Calu3 (cell line): ENCODE measurements around the gene ARPC1A. TPM values are rescaled to one million over a fixed set of nuclear protein-coding genes. Genes with fewer than 3 reads are reported as not detected.
"Not testable (repeated sequence)": the region's sequence is repeated elsewhere in the genome, so short reads cannot be mapped to it uniquely, and the experiment has no call there.

Experiments used
- BruUV-seq: library from RNA; stranded (reverse); fragments of 400-500 nt; replicated peaks from 2 replicates; lab custom pipeline; 2021; lab: Mats Ljungman, UMichigan
- CTCF ChIA-PET: fragments of 300-600 bp; sonication (Branson Sonifier 250); formaldehyde crosslinking; loops from one replicate; lab custom pipeline; 2022; ENCODE audit warnings: antibody characterized with exemption; lab: Charles Lee
- DNase-seq: peaks from one replicate; pipeline ENCODE4 v3.0.0; 2022
- H3K27ac Mint-ChIP-seq: one replicate; pipeline ENCODE4 v1.8.0; 2022; ENCODE audit warnings: mixed read lengths; ENCODE audit not compliant: unreplicated experiment
- H3K27me3 Mint-ChIP-seq: one replicate; pipeline ENCODE4 v1.8.0; 2022; ENCODE audit warnings: mixed read lengths; ENCODE audit not compliant: unreplicated experiment
- H3K36me3 Mint-ChIP-seq: one replicate; pipeline ENCODE4 v1.8.0; 2022; ENCODE audit warnings: mild to moderate bottlenecking, moderate library complexity, mixed read lengths; ENCODE audit not compliant: insufficient read depth, unreplicated experiment
- H3K4me1 Mint-ChIP-seq: one replicate; pipeline ENCODE4 v1.8.0; 2022; ENCODE audit warnings: mild to moderate bottlenecking, low read depth, mixed read lengths; ENCODE audit not compliant: unreplicated experiment
- H3K4me3 Mint-ChIP-seq: one replicate; pipeline ENCODE4 v1.8.0; 2022; ENCODE audit warnings: mild to moderate bottlenecking, low read depth, moderate library complexity, mixed read lengths; ENCODE audit not compliant: unreplicated experiment
- H3K9me3 Mint-ChIP-seq: one replicate; pipeline ENCODE4 v1.8.0; 2022; ENCODE audit warnings: low read depth, mixed read lengths; ENCODE audit not compliant: unreplicated experiment
- intact Hi-C: fragments of 100-400 bp; cut with micrococcal nuclease; formaldehyde crosslinking; loops from one replicate; pipeline ENCODE4 v1.10.0; 2022; ENCODE audit not compliant: unreplicated experiment
- total RNA-seq: library from RNA; stranded (reverse); gene quantifications from 2 replicates; pipeline ENCODE4 v1.2.3, GENCODE V29; 2022
- TF ChIP-seq, protein P1 (sequence below): fragments of 200-600 bp; IDR thresholded peaks from one replicate; pipeline ENCODE4 v1.8.0; 2022; ENCODE audit warnings: antibody characterized with exemption; ENCODE audit not compliant: unreplicated experiment

The ARPC1A gene
- total RNA-seq, 1 experiment from 2014 or later = 146 TPM

DNA sequence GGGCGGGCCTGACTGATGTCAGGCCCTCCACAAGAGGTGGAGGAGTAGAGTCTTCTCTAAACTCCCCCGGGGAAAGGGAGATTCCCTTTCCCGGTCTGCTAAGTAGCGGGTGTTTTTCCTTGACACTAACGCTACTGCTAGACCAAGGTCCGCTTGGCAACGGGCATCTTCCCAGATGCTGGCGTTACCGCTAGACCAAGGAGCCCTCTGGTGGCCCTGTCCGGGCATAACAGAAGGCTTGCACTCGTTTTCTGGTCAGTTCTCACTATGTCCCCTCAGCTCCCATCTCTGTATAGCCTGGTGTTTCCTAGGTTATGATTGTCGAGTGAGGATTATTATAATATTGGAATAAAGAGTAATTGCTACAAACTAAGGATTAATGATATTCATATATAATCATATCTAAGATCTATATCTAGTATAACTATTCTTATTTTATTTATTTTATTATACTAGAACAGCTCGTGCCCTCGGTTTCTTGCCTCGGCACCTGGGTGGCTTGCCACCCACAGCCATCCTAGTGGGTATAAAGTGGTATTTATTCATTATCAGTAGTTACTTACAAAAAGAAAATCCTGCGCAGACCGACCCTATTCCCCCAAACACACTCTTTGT lies 89.9 kb downstream of the ARPC1A start:
- CTCF ChIA-PET, BruUV-seq, H3K4me1 Mint-ChIP-seq, intact Hi-C loops, H3K4me3 Mint-ChIP-seq, H3K27me3 Mint-ChIP-seq, H3K27ac Mint-ChIP-seq, H3K9me3 Mint-ChIP-seq: not testable (repeated sequence)
- DNase-seq = peak; percentile 62
- TF ChIP-seq, protein P1, sequence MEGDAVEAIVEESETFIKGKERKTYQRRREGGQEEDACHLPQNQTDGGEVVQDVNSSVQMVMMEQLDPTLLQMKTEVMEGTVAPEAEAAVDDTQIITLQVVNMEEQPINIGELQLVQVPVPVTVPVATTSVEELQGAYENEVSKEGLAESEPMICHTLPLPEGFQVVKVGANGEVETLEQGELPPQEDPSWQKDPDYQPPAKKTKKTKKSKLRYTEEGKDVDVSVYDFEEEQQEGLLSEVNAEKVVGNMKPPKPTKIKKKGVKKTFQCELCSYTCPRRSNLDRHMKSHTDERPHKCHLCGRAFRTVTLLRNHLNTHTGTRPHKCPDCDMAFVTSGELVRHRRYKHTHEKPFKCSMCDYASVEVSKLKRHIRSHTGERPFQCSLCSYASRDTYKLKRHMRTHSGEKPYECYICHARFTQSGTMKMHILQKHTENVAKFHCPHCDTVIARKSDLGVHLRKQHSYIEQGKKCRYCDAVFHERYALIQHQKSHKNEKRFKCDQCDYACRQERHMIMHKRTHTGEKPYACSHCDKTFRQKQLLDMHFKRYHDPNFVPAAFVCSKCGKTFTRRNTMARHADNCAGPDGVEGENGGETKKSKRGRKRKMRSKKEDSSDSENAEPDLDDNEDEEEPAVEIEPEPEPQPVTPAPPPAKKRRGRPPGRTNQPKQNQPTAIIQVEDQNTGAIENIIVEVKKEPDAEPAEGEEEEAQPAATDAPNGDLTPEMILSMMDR = peak; percentile 37
- peaks cover 74% of the 10 kb centered on the region for H3K36me3 Mint-ChIP-seq

Other genes with a start within 250 kb of the ARPC1A start
- gene SMURF1, start 181.8 kb upstream of the ARPC1A start, total RNA-seq = 28.2 and 29.7 TPM in 2 replicates
- 3.0 and 3.3 TPM in 2 replicates for gene KPNA7, start 117.8 kb upstream of the ARPC1A start, total RNA-seq
- 0.61 and 0.97 TPM in 2 replicates for gene MYH16, start 53.1 kb upstream of the ARPC1A start, total RNA-seq
- gene ARPC1B, start 48.8 kb downstream of the ARPC1A start, total RNA-seq = 107 and 108 TPM in 2 replicates
- 83.9 and 87.2 TPM in 2 replicates for gene PDAP1, start 82.7 kb downstream of the ARPC1A start, total RNA-seq
- gene BUD31, start 83.1 kb downstream of the ARPC1A start, total RNA-seq = 62.8 and 82.7 TPM in 2 replicates
- gene PTCD1, start 112.9 kb downstream of the ARPC1A start, total RNA-seq = 7.6 and 8.8 TPM in 2 replicates
- gene CPSF4, start 113.0 kb downstream of the ARPC1A start, total RNA-seq = 33.4 and 37.2 TPM in 2 replicates
- 222 and 234 TPM in 2 replicates for gene ATP5MF, start 140.3 kb downstream of the ARPC1A start, total RNA-seq
- gene ZNF789, start 147.0 kb downstream of the ARPC1A start, total RNA-seq = 17.2 and 18.9 TPM in 2 replicates
- 17.3 and 19.2 TPM in 2 replicates for gene ZNF394, start 174.4 kb downstream of the ARPC1A start, total RNA-seq
- 6.1 and 6.6 TPM in 2 replicates for gene ZKSCAN5, start 178.8 kb downstream of the ARPC1A start, total RNA-seq
- 3.9 and 4.1 TPM in 2 replicates for gene FAM200A, start 226.2 kb downstream of the ARPC1A start, total RNA-seq
- not detected in 2 replicates for gene ZNF655, start 232.7 kb downstream of the ARPC1A start, total RNA-seq